Measurements from ENCODE around the gene PLCB4.

The PLCB4 gene

DNA sequence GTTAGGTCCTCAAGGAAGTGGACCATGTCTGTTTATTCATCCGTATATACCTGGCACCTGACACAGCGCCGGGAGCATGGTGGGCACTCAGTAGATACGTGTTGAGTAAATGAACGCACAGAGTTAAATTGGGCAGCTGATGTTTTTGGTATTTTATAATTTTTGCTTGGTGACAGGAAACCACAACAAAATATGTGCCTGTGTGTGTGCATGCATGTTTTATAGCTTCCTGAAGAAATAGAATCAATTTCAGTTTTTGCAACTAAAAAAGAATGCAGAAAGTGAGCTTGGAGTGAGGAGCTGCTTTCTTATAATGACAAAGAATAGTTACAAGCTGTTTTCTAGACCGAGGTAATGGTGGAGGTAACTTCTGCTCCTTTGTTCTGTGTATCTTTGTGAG lies 91.4 kb downstream of the PLCB4 start:
- Histone ChIP-seq H3K9me3 (ENCODE audit: severe bottlenecking) (no peaks in the 10 kb centered on the region), H3K4me3 (ENCODE audit: low read depth, low read length) (no peak overlapping the region), H3K27me3 (ENCODE audit: insufficient read depth, low read depth, severe bottlenecking) (no peaks in the 10 kb centered on the region), H3K36me3 (no peaks in the 10 kb centered on the region), H3K27ac (no peak overlapping the region)
- DNase-seq: no peak
- TF ChIP-seq, protein P1, sequence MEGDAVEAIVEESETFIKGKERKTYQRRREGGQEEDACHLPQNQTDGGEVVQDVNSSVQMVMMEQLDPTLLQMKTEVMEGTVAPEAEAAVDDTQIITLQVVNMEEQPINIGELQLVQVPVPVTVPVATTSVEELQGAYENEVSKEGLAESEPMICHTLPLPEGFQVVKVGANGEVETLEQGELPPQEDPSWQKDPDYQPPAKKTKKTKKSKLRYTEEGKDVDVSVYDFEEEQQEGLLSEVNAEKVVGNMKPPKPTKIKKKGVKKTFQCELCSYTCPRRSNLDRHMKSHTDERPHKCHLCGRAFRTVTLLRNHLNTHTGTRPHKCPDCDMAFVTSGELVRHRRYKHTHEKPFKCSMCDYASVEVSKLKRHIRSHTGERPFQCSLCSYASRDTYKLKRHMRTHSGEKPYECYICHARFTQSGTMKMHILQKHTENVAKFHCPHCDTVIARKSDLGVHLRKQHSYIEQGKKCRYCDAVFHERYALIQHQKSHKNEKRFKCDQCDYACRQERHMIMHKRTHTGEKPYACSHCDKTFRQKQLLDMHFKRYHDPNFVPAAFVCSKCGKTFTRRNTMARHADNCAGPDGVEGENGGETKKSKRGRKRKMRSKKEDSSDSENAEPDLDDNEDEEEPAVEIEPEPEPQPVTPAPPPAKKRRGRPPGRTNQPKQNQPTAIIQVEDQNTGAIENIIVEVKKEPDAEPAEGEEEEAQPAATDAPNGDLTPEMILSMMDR (IDR thresholded peaks at IDR 0.05; ENCODE audit: low read depth, low read length): no peak

DNA sequence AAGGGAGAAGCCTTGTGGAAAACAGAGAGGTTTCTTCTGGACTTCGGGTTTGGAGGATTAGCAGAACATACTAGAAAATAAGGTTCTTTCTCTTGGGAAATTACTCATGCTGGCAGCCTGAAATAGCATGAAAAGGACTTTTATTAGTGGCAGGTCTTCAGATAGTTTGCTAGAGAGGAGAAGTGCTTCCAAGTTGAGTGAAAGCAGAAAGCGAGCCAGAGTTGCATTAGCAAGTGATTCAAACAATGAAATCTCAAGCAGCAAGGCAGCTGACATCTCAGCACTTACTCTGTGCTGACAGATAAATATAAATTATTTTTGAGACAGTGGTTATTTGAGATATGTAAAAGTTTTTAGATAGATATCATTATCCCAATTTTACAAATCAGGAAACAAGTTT lies 91.9 kb downstream of the PLCB4 start:
- H3K9me3 ChIP-seq (ENCODE audit: severe bottlenecking): no peaks in the 10 kb centered on the region
- TF ChIP-seq, protein P1 (IDR thresholded peaks at IDR 0.05; ENCODE audit: low read depth, low read length): no peak
- no peak overlapping the region for H3K4me3 ChIP-seq (ENCODE audit: low read depth, low read length)
- no peaks in the 10 kb centered on the region for H3K27me3 ChIP-seq (ENCODE audit: insufficient read depth, low read depth, severe bottlenecking)
- DNase-seq: no peak
- H3K27ac ChIP-seq: no peak overlapping the region
- no peaks in the 10 kb centered on the region for H3K36me3 ChIP-seq

DNA sequence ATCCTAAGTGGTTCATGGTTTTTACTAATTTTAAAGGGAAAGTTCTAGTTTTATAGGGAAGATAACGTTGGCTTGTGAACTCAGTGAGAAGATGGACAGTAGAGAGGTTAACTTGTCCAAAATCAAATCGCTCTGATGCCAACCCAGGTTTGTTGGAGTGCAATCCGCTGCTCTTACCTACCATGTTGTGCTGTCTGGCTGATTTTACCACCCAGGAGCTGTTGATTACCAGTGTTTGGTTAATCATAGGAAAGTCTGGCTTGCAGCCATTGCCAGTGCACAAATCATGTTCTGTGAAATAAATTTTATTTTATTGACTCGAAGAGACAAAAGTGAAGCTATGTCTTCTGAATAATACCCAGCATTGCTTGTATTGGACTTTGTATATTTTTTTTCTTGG lies 92.4 kb downstream of the PLCB4 start:
- Histone ChIP-seq H3K4me3 (ENCODE audit: low read depth, low read length) (no peak overlapping the region), H3K27ac (no peak overlapping the region), H3K27me3 (ENCODE audit: insufficient read depth, low read depth, severe bottlenecking) (no peaks in the 10 kb centered on the region), H3K9me3 (ENCODE audit: severe bottlenecking) (no peaks in the 10 kb centered on the region), H3K36me3 (no peaks in the 10 kb centered on the region)
- DNase-seq: no peak
- TF ChIP-seq, protein P1 (IDR thresholded peaks at IDR 0.05; ENCODE audit: low read depth, low read length): no peak

DNA sequence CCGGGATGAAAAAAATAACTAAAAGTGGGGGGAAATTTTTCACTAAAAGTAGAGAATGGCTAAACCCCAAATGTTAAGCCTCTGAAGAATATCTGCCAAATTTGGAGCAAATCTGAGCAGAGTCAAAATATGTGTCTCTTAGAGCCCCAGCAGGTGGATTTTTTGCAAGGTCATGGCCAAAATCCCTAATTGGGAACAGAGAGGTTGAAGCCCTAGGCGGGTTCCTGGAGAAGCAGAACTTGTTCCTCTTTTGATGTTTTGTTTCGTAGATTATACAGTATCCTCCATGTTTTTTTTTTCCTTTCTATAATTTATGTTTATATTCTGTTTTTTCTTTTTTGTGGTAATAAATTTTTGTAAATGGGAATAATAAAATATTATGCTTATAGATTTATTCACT lies 94.4 kb downstream of the PLCB4 start:
- no peak for DNase-seq
- TF ChIP-seq, protein P1 (IDR thresholded peaks at IDR 0.05; ENCODE audit: low read depth, low read length): no peak
- Histone ChIP-seq H3K27ac (no peak overlapping the region), H3K4me3 (ENCODE audit: low read depth, low read length) (no peak overlapping the region), H3K27me3 (ENCODE audit: insufficient read depth, low read depth, severe bottlenecking) (no peaks in the 10 kb centered on the region), H3K9me3 (ENCODE audit: severe bottlenecking) (no peaks in the 10 kb centered on the region), H3K36me3 (no peaks in the 10 kb centered on the region)

DNA sequence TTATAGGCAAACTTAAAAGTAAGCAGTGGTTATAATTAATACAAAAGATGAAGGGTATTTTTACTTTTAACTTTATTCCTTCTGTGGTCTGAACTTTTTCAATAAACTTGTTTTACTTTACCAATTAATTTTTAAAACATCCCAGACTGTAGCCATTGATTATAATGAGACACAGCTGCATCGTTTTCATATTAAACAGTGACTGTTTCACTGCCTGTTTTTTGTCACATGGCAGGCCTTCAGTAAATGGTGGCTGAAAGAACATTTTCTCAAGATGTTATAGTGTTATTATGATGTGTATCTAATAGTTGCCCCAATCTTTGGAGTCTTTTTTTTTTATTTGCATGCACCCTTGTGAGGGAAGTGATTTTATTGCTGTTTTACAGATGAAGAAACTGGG lies 95.1 kb downstream of the PLCB4 start:
- Histone ChIP-seq H3K4me3 (ENCODE audit: low read depth, low read length) (no peak overlapping the region), H3K9me3 (ENCODE audit: severe bottlenecking) (no peaks in the 10 kb centered on the region), H3K36me3 (no peaks in the 10 kb centered on the region), H3K27ac (no peak overlapping the region), H3K27me3 (ENCODE audit: insufficient read depth, low read depth, severe bottlenecking) (no peaks in the 10 kb centered on the region)
- no peak for DNase-seq
- TF ChIP-seq, protein P1 (IDR thresholded peaks at IDR 0.05; ENCODE audit: low read depth, low read length): no peak

DNA sequence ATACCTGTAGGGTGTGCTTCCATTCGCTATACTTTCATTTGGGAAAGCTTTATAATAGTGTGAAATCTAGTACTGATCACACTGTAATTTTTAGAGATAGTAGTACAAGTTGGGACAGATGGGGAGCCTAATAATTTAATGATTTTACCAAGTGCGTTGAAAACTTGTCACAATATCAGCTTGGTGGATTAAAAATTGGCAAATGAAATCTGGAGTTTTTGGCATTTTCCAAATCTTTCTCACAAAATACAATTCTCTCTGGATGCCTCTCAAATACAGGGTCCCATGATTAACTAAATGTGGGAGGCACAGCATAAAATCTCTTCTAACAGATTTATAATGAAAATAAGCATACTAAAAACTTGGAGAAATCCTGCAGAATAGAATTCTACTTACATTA lies 96.4 kb downstream of the PLCB4 start:
- Histone ChIP-seq H3K36me3 (no peaks in the 10 kb centered on the region), H3K4me3 (ENCODE audit: low read depth, low read length) (no peak overlapping the region), H3K9me3 (ENCODE audit: severe bottlenecking) (no peaks in the 10 kb centered on the region), H3K27ac (no peak overlapping the region), H3K27me3 (ENCODE audit: insufficient read depth, low read depth, severe bottlenecking) (no peaks in the 10 kb centered on the region)
- TF ChIP-seq, protein P1 (IDR thresholded peaks at IDR 0.05; ENCODE audit: low read depth, low read length): no peak
- no peak for DNase-seq
